ENCODE data around the gene UNC5B. TPM values are rescaled to one million over a fixed set of nuclear protein-coding genes. Genes with fewer than 3 reads are reported as not detected.

UNC5B gene
- total and polyA plus RNA-seq, 2 donors (not counting 1 experiment from before 2014, with no cell fraction given), result 2.5 to 60.8 TPM

DNA sequence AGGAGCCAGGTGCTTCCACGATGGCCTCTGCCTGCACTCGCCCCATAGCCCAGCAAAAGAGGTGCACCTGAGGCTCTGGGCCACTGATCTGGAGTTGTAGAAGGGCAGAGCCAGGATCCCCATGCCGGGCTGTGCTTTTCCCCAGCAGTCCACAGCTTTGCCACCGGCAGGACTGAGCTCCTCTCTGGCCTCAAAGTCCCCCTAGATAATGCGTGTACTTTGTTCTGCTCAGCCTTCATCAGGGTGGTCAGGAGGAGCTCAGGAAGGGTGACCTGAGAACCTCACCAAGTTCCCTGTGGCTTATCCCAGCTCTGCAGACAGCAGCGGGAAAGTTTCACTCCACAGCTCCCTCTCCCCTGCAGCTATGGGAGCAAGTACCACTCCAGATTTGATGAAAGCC lies 27.9 kb upstream of the UNC5B start:
- Histone ChIP-seq H2AFZ (ENCODE audit: low read length) (no peak overlapping the region), H3K27ac (ENCODE audit: insufficient read depth, low read length) (no peak overlapping the region), H3K4me2 (ENCODE audit: extremely low read depth, insufficient read depth, low read length) (no peak overlapping the region), H3K27me3 (ENCODE audit: control insufficient read depth, insufficient read depth, low read length) (peaks cover 6% of the 10 kb centered on the region), H3K79me2 (ENCODE audit: control insufficient read depth, insufficient read depth, low read length) (no peaks in the 10 kb centered on the region), H3K36me3 (ENCODE audit: control insufficient read depth, insufficient read depth, low read length) (no peaks in the 10 kb centered on the region), H3K9ac (ENCODE audit: insufficient read depth, low read length) (no peak overlapping the region), H3K9me3 (ENCODE audit: control insufficient read depth, insufficient read depth, low read depth, low read length) (no peaks in the 10 kb centered on the region), H4K20me1 (ENCODE audit: control insufficient read depth, extremely low read depth, insufficient read depth, low read length) (no peaks in the 10 kb centered on the region), H3K4me1 (ENCODE audit: control insufficient read depth, extremely low read depth, insufficient read depth, low read length) (no peaks in the 10 kb centered on the region), H3K4me3 (replicated peaks in 1 of 4; ENCODE audit: control extremely low read depth in 1 of 4, insufficient read depth in 1 of 4, low read depth in 3 of 4, low read length in 4 of 4) (no peak overlapping the region)
- DNase-seq (ENCODE audit: low read depth in 2 of 2), result no peak
- TF ChIP-seq EZH2 (IDR thresholded peaks at IDR 0.05; ENCODE audit: low read length, missing control alignments), result no peak
- TF ChIP-seq, protein P1, sequence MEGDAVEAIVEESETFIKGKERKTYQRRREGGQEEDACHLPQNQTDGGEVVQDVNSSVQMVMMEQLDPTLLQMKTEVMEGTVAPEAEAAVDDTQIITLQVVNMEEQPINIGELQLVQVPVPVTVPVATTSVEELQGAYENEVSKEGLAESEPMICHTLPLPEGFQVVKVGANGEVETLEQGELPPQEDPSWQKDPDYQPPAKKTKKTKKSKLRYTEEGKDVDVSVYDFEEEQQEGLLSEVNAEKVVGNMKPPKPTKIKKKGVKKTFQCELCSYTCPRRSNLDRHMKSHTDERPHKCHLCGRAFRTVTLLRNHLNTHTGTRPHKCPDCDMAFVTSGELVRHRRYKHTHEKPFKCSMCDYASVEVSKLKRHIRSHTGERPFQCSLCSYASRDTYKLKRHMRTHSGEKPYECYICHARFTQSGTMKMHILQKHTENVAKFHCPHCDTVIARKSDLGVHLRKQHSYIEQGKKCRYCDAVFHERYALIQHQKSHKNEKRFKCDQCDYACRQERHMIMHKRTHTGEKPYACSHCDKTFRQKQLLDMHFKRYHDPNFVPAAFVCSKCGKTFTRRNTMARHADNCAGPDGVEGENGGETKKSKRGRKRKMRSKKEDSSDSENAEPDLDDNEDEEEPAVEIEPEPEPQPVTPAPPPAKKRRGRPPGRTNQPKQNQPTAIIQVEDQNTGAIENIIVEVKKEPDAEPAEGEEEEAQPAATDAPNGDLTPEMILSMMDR (conservative IDR thresholded peaks at IDR 0.05 in 1 of 2, IDR thresholded peaks at IDR 0.05 in 1 of 2; ENCODE audit: low read depth in 1 of 2, low read length in 2 of 2), result no peak

DNA sequence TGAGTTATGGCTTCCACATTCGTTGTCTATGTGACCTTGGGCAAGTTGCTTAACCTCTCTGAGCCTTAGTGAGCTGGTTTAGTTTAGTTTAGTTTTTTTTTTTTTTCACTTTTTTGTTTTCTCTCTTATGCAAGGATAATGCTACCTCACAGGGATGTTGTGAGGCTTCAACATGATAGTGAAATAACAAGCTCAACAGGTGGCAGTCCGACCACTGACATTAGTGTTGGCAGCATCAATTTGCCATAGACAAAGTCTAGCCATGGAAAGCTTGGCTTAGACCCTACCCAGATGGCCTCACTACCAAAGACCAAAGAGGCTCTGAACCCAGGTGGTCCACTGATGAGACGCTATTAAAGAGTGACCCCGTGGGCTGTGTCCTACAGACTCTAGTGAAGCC lies 27.2 kb upstream of the UNC5B start:
- Histone ChIP-seq H2AFZ (ENCODE audit: low read length) (no peak overlapping the region), H3K27ac (ENCODE audit: insufficient read depth, low read length) (no peak overlapping the region), H3K79me2 (ENCODE audit: control insufficient read depth, insufficient read depth, low read length) (no peaks in the 10 kb centered on the region), H3K27me3 (ENCODE audit: control insufficient read depth, insufficient read depth, low read length) (peaks cover 6% of the 10 kb centered on the region), H3K4me3 (replicated peaks in 1 of 4; ENCODE audit: control extremely low read depth in 1 of 4, insufficient read depth in 1 of 4, low read depth in 3 of 4, low read length in 4 of 4) (no peak overlapping the region), H3K4me1 (ENCODE audit: control insufficient read depth, extremely low read depth, insufficient read depth, low read length) (no peaks in the 10 kb centered on the region), H3K9ac (ENCODE audit: insufficient read depth, low read length) (no peak overlapping the region), H3K9me3 (ENCODE audit: control insufficient read depth, insufficient read depth, low read depth, low read length) (no peaks in the 10 kb centered on the region), H4K20me1 (ENCODE audit: control insufficient read depth, extremely low read depth, insufficient read depth, low read length) (no peaks in the 10 kb centered on the region), H3K4me2 (ENCODE audit: extremely low read depth, insufficient read depth, low read length) (no peak overlapping the region), H3K36me3 (ENCODE audit: control insufficient read depth, insufficient read depth, low read length) (no peaks in the 10 kb centered on the region)
- no peak for DNase-seq (ENCODE audit: low read depth in 2 of 2)
- TF ChIP-seq, protein P1 (conservative IDR thresholded peaks at IDR 0.05 in 1 of 2, IDR thresholded peaks at IDR 0.05 in 1 of 2; ENCODE audit: low read depth in 1 of 2, low read length in 2 of 2), result no peak
- TF ChIP-seq EZH2 (IDR thresholded peaks at IDR 0.05; ENCODE audit: low read length, missing control alignments), result no peak

DNA sequence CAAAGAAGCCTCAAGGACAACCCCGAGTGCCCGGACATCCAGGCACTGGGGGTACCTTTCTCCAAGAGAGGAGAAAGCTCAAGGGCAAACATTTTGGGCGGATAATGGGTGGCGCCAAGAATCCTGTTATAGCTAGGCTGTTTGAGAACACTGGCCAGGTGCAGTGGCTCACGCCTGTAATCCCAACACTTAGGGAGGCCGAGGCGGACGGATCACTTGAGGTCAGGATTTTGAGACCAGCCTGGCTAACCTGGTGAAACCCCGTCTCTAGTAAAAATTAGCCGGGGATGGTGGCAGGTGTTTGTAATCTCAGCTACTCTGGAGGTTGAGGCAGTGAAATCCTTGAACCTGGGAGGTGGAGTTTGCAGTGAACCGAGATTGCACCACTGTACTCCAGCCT lies 25.2 kb upstream of the UNC5B start:
- Histone ChIP-seq H3K9me3 (ENCODE audit: control insufficient read depth, insufficient read depth, low read depth, low read length) (no peaks in the 10 kb centered on the region), H3K27ac (ENCODE audit: insufficient read depth, low read length) (no peak overlapping the region), H3K79me2 (ENCODE audit: control insufficient read depth, insufficient read depth, low read length) (no peaks in the 10 kb centered on the region), H4K20me1 (ENCODE audit: control insufficient read depth, extremely low read depth, insufficient read depth, low read length) (no peaks in the 10 kb centered on the region), H3K4me2 (ENCODE audit: extremely low read depth, insufficient read depth, low read length) (no peak overlapping the region), H3K4me1 (ENCODE audit: control insufficient read depth, extremely low read depth, insufficient read depth, low read length) (no peaks in the 10 kb centered on the region), H3K36me3 (ENCODE audit: control insufficient read depth, insufficient read depth, low read length) (no peaks in the 10 kb centered on the region), H3K27me3 (ENCODE audit: control insufficient read depth, insufficient read depth, low read length) (peaks cover 9% of the 10 kb centered on the region), H3K4me3 (replicated peaks in 1 of 4; ENCODE audit: control extremely low read depth in 1 of 4, insufficient read depth in 1 of 4, low read depth in 3 of 4, low read length in 4 of 4) (no peak overlapping the region), H2AFZ (ENCODE audit: low read length) (no peak overlapping the region), H3K9ac (ENCODE audit: insufficient read depth, low read length) (no peak overlapping the region)
- no peak for DNase-seq (ENCODE audit: low read depth in 2 of 2)
- no peak for TF ChIP-seq EZH2 (IDR thresholded peaks at IDR 0.05; ENCODE audit: low read length, missing control alignments)
- TF ChIP-seq, protein P1 (conservative IDR thresholded peaks at IDR 0.05 in 1 of 2, IDR thresholded peaks at IDR 0.05 in 1 of 2; ENCODE audit: low read depth in 1 of 2, low read length in 2 of 2), result no peak

All from fibroblast of lung (primary cell).